HepG2 (cell line): ENCODE results near the gene TEX14.

Source experiments
- CENPBD1 ChIP-seq: sonication (generic); formaldehyde crosslinking; IDR thresholded peaks from 2 replicates; pipeline ENCODE4 v1.8.0; 2022; ENCODE audit warnings: missing genetic modification reagents, low read depth, mild to moderate bottlenecking, borderline replicate concordance
- CHD2 ChIP-seq: IDR thresholded peaks from 2 replicates; pipeline ENCODE4 v1.6.1; 2011; ENCODE audit warnings: low read depth, low read length, improper control_type of control experiment
- DR1 ChIP-seq: sonication (generic); formaldehyde crosslinking; IDR thresholded peaks from 2 replicates; pipeline ENCODE4 v1.8.0; 2021; ENCODE audit warnings: mild to moderate bottlenecking, missing genetic modification reagents, inconsistent platforms
- EZH2 ChIP-seq: conservative IDR thresholded peaks from 2 replicates; pipeline ENCODE4 v1.6.1; 2012; ENCODE audit warnings: mild to moderate bottlenecking, low read depth, low read length, moderate library complexity
- PAWR ChIP-seq: sonication (generic); formaldehyde crosslinking; IDR thresholded peaks from 2 replicates; pipeline ENCODE4 v1.4.0; 2020; ENCODE audit warnings: missing genetic modification reagents, mild to moderate bottlenecking, borderline replicate concordance
- POLR2A ChIP-seq, 2 experiments: IDR thresholded peaks; 2 replicates each; pipeline ENCODE4 v1.6.1; 2011; ENCODE audit warnings: low read depth in 2 of 2, low read length in 2 of 2, mild to moderate bottlenecking in 1 of 2, moderate library complexity in 1 of 2; ENCODE audit not compliant: insufficient read depth in 1 of 2
- YEATS2 ChIP-seq: sonication (generic); formaldehyde crosslinking; IDR thresholded peaks from 2 replicates; pipeline ENCODE4 v1.4.0; 2020; ENCODE audit warnings: missing genetic modification reagents, borderline replicate concordance
- ZBTB8A ChIP-seq: sonication (generic); formaldehyde crosslinking; IDR thresholded peaks from 2 replicates; pipeline ENCODE4 v1.4.0; 2020; ENCODE audit warnings: mild to moderate bottlenecking, low read depth, missing genetic modification reagents, borderline replicate concordance
- ZNF180 ChIP-seq: sonication (generic); formaldehyde crosslinking; IDR thresholded peaks from 2 replicates; pipeline ENCODE4 v1.4.0; 2020; ENCODE audit warnings: low read depth, missing genetic modification reagents, borderline replicate concordance
- TF ChIP-seq, protein P1 (sequence below): IDR thresholded peaks from 2 replicates; pipeline ENCODE4 v1.6.1; 2016; ENCODE audit warnings: low read depth, borderline replicate concordance
- TF ChIP-seq, protein P2 (sequence below): sonication (generic); formaldehyde crosslinking; IDR thresholded peaks from 2 replicates; pipeline ENCODE4 v1.5.0; 2020; ENCODE audit warnings: mild to moderate bottlenecking, missing genetic modification reagents, moderate library complexity

- no peak for TF ChIP-seq POLR2A (IDR thresholded peaks at IDR 0.05; ENCODE audit: insufficient read depth in 1 of 2, low read depth in 2 of 2, low read length in 2 of 2)
- TF ChIP-seq, protein P1, sequence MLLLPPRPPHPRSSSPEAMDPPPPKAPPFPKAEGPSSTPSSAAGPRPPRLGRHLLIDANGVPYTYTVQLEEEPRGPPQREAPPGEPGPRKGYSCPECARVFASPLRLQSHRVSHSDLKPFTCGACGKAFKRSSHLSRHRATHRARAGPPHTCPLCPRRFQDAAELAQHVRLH (CRISPR knock-in tag): no peak
- TF ChIP-seq ZNF180 (CRISPR knock-in tag): no peak
- TF ChIP-seq PAWR (CRISPR knock-in tag): no peak
- no peak for TF ChIP-seq EZH2
- no peak for TF ChIP-seq ZBTB8A
- TF ChIP-seq, protein P2, sequence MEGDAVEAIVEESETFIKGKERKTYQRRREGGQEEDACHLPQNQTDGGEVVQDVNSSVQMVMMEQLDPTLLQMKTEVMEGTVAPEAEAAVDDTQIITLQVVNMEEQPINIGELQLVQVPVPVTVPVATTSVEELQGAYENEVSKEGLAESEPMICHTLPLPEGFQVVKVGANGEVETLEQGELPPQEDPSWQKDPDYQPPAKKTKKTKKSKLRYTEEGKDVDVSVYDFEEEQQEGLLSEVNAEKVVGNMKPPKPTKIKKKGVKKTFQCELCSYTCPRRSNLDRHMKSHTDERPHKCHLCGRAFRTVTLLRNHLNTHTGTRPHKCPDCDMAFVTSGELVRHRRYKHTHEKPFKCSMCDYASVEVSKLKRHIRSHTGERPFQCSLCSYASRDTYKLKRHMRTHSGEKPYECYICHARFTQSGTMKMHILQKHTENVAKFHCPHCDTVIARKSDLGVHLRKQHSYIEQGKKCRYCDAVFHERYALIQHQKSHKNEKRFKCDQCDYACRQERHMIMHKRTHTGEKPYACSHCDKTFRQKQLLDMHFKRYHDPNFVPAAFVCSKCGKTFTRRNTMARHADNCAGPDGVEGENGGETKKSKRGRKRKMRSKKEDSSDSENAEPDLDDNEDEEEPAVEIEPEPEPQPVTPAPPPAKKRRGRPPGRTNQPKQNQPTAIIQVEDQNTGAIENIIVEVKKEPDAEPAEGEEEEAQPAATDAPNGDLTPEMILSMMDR: no peak
- no peak for TF ChIP-seq CENPBD1 (CRISPR knock-in tag)
- no peak for TF ChIP-seq DR1
- TF ChIP-seq CHD2: no peak
- TF ChIP-seq YEATS2: no peak
Observed at GRCh38 chr17:58722696-58723095, 30.9 kb upstream of the TEX14 start.
